ENCODE data around the gene DENND4B.

The DENND4B gene

GRCh38 chr1:153945795-153946621, 510 bp downstream of the DENND4B start:
- DNase-seq (ENCODE audit: extremely low read depth in 1 of 2, low read depth in 1 of 2): peak; percentile 59 to 63

GRCh38 chr1:153945131-153945794, 1.3 kb downstream of the DENND4B start:
- DNase-seq (ENCODE audit: extremely low read depth in 1 of 2, low read depth in 1 of 2): peak; percentile 46 to 77

DNA sequence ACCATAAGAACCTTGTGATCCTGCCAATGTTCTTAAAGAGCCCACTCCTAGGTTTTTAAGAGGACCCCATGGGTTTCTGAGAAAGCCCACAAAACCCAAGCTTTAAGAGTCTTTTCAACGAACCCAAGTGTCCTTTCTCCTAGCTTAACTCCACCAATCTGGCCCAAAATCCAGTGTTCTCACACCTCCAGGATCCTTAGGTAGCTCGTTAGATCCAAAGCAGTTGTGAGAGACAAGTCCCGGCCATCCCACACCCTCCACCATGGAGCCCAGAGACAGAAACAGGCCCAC, 1.7 kb downstream of the DENND4B start:
- no peak for DNase-seq (ENCODE audit: extremely low read depth in 1 of 2, low read depth in 1 of 2)

DNA sequence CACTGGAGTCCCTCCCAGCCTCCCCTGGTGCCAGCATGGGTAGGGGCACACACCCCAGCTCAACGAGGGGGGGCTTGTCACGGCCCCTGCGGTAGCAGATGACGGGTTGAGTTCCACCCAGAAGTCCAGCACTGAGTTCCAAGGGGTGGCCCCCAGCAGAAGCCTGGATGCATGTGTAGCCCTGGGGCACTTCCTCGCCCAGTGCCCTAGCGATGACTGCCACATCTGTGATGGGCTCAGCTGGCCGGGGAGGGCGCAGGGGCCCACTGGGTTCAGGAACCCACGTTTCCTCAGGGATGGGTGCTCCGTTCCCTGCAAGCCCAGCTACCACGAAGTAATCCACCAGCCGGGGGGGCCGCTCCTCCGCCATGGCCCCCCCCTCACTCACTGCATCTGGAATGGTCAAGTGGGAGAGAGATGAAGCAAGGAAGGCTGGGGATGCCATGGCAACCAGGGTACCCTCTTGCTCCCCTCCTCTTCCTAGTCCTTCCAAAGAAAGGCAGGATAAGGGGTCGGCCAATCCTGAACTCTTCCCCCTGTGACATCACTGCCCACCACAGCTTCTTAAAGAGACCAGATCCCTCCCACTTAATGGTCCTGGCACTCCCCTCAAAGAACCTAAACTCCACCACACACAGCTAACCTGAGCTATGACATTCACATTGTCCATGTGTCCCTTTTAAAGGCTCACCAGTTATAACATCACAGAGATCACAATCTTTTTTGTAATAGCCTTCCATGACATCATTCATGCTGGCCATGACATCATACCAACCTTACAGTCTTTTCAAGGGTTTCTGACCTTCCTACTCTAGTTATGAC, 2.3 kb downstream of the DENND4B start:
- DNase-seq (ENCODE audit: extremely low read depth in 1 of 2, low read depth in 1 of 2): no peak

DNA sequence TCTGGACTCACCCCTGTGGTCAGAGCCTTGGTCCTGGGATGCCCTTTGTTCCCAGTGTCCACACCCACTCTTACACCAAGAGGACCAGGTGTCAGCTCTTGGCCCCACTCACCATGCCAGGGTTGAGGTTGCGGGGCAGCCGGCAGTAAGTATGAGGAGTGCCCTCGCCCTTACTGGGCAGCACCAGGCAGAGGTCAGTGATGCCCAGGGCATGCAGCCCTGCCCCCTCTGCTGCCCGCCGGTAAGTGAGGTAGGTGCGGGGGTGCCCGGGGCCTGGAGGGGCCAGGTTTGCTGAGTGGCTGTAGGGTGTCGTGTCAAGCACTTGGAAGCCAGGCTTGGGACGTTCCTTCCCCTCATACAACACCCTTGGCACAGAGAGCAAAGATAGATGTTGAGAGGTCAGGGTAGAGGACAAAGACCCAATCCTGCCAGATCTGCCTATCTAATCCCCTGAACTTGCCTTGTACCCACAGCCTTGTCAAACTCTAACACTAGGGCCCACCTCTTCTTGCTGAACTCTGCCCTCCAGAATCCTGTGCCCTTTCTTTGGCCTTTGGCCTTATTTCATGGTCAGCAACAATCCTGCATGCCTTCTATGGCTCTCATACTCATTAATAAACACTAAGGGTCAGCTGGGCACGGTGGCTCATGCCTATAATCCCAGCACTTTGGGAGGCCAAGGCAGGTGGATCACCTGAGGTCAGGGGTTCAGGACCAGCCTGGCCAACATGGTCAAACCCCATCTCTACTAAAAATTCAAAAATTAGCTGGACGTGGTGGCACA, 3.6 kb downstream of the DENND4B start:
- no peak for DNase-seq (ENCODE audit: extremely low read depth in 1 of 2, low read depth in 1 of 2)

GRCh38 chr1:153941826-153942725, 4.4 kb downstream of the DENND4B start:
- no peak for DNase-seq (ENCODE audit: extremely low read depth in 1 of 2, low read depth in 1 of 2)

DNA sequence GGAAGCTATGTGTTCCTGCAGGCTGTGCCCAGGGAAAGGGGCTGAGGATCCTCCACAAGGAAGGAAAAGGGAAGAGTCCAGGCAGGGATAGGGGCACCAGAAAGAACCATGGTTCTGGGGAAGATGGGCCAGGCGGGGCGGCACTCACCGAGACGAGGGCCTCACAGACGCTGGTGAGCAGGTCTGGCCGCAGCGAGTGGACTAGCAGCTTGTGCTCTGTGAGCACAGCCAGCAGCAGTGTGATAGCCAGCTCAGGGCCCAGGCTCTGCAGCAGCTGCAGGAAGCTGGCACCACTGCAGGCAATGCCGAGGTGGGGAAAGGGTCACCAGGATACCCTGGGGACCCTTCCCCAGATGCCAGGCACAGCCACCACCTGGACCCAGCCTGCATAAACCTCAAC, 5.8 kb downstream of the DENND4B start:
- no peak for DNase-seq (ENCODE audit: extremely low read depth in 1 of 2, low read depth in 1 of 2)

DNA sequence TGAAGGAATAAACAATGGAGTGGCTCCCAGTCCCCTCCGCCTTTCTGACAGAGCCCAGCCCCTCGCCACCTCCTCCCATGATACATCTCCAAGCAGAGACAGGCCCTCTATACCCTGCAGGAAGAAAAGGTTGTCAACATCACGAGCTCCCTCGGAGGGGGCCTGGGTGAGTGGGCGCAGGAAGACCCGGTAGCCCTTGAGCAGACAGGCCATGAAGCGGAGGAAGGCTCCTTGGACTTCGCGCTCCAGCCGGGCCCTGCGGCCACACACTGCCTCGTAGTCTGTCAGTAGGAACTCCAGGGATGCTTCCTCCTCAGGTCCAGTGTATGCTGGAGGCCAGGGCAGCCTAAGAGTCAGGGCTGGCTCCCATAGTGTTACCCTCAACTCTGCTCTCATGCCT, 7.0 kb downstream of the DENND4B start:
- DNase-seq (ENCODE audit: extremely low read depth in 1 of 2, low read depth in 1 of 2): no peak

GRCh38 chr1:153938996-153939395, 7.5 kb downstream of the DENND4B start:
- no peak for DNase-seq (ENCODE audit: extremely low read depth in 1 of 2, low read depth in 1 of 2)

DNA sequence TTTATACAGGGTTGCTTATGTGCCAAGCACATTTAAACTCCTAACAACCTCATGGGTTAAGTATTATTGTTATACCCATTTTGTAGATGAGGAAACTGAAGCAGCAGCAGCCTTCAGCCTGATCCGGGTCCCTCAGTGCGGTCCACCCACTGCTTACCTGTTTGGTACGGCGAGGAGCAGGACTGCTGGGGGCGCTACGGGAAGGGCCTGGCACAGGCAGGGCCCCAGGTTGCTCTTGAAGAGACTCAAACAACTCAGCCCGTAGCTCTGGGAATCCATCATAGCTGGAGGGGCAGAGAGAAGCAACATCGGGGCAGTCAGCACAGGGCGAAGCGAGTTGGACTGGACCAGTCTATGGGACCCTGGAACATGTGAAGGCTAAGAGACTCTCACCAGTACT, 9.2 kb downstream of the DENND4B start:
- no peak for DNase-seq (ENCODE audit: extremely low read depth in 1 of 2, low read depth in 1 of 2)

DNA sequence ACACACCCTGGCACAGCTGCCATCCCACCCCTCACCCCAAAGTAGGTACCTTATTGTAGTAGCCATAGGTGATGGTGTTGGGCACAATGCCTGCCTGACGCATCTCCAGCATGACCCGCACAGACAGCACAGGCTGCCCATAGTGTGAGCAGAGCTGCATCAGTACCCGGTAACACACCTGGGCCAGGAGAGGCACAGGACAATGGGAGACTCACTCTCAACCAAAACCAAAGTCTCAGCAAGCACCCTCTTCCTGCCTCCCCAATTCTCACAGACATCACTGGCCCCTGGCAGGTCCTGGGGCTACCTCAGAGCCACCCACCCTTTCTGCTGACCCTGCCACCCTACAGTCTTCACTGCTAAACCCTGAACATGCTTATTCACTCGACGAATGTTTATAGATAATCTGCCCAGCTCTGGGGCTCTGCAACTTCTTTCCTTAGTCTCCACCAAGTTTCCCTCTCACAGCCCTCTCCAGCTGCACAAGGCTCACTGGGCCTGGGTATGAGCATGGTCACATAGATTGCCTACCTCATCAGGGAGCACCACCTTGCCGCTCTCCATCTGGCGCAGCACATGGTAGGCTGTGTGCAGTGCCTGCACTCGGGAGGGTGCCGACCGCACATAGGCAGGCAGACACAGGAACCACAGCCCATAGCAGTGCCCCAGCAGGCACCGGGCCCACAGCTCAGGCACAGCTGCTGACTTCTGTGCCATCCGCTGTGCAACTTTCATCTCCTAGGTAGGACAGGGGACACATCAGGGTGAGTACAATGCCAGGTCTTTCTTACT, 10.3 kb downstream of the DENND4B start:
- no peak for DNase-seq (ENCODE audit: extremely low read depth in 1 of 2, low read depth in 1 of 2)

- DNase-seq (ENCODE audit: extremely low read depth in 1 of 2, low read depth in 1 of 2): no peak
These were observed 11.8 kb downstream of the DENND4B start for GRCh38 chr1:153934746-153935145.

- no peak for DNase-seq (ENCODE audit: extremely low read depth in 1 of 2, low read depth in 1 of 2)
These were observed 12.6 kb downstream of the DENND4B start for GRCh38 chr1:153933955-153934354.

DNA sequence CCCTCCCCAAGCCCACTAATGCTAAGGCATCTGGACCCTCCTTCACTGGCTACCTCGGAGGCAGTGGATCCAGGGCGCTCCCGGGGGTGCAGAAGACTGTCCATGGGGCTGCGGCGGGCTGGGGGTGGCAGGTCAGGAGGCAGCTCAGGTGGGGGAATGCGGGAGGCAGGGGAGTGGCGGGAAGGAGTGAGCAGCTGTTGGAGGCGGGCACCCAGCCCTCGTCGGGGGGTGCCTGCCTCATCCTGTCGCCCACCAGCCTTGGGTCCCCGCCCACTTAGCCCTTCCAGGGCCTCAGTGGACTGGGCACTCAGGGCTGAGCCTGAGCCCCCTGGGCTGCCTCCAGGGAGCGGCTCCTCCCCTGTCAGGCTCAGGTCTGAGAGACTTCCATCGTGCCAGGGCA, 13.1 kb downstream of the DENND4B start:
- DNase-seq (ENCODE audit: extremely low read depth in 1 of 2, low read depth in 1 of 2): no peak

GRCh38 chr1:153932156-153933131, 14.1 kb downstream of the DENND4B start:
- no peak for DNase-seq (ENCODE audit: extremely low read depth in 1 of 2, low read depth in 1 of 2)

DNA sequence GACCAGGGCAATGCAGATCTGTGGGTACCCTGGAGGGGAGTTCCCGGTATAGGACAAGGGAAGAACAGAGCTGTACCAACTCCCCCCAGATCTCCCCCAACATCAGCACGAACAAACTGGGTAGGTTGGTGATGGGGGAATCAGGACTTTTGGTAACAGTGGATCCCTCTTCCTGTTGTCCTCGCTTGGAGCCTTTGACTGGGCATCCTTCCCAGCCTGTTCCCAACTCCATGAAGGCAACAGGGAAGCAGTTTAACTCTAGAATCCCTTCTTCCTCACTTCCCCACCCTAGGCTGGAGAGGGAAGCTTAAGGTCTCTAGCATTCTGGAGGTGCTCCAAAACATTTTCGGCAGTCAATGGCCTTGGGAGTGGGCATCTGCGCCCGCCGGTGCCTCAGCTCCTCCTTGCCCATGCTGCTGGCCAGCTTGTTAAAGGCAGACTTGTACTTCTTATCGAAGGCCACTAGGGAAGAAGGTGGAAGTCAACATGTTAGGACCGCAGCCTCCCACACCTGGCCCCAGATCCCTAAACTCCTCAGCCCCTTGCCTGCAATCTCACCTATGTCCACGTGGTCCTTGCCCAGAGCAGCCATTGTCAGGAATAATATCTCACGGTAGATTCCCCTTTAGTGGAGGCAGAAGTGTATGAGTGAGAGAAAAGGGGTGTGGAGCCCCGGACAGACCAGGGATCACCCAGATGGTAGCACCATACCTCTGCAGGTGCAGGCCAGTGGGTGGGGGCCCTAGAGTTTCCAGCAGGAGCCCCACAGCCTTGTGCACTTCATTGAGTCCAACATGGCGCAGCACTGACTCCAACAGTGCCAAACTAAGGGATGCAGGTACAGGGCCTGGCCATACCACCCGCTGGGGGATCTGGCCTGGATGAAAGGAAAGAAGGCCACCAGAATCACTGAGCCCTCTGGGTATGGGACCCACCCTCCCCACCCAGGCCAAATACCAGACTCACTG, 16.3 kb downstream of the DENND4B start:
- no peak for DNase-seq (ENCODE audit: extremely low read depth in 1 of 2, low read depth in 1 of 2)

DNA sequence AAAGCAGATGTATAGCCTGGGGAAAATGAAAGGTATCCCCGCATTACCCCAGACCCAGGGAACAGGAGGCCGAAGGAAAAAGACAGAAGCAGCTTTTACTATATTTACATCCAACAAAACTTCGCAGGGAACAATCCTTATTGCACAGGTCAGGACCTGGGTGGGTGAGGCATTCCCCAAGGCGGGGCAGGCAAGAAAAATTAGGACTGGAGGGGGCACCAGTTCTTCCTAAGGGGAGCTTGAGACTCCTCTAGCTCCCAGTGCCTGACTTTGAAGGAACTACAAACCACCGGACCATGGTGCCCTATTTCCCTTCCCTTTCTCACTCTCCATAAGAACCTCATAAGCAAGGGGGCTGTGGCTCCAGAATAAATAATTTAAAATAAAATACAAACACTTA, 17.1 kb downstream of the DENND4B start:
- no peak for DNase-seq (ENCODE audit: extremely low read depth in 1 of 2, low read depth in 1 of 2)
